WTC11 (cell line): ENCODE results near the gene BCOR. TPM values are rescaled to one million over a fixed set of nuclear protein-coding genes. Genes with fewer than 3 reads are reported as not detected.

Experiments used
- ATAC-seq: fragments of 200-7000 bp; cut with Tn5 transposase; 2 replicates; pipeline ENCODE4 v1.10.0; 2021; ENCODE audit warnings: mild to moderate bottlenecking, moderate library complexity
- CTCF ChIA-PET: fragments of 300-600 bp; sonication (Branson Sonifier 250); formaldehyde crosslinking; loops from one replicate; lab custom pipeline; 2021; ENCODE audit warnings: antibody characterized with exemption; lab: Charles Lee
- POLR2A ChIA-PET: fragments of 350-600 bp; sonication (Branson Sonifier 250); formaldehyde crosslinking; loops from one replicate; lab custom pipeline; 2021; ENCODE audit warnings: antibody characterized with exemption; lab: Charles Lee
- DNase-seq: peaks from one replicate; pipeline ENCODE4 v3.0.0; 2021; ENCODE audit warnings: low spot score
- H3K27ac Mint-ChIP-seq: 2 replicates; pipeline ENCODE4 v1.8.0; 2021; ENCODE audit warnings: mixed read lengths
- H3K27me3 Mint-ChIP-seq: 2 replicates; pipeline ENCODE4 v1.8.0; 2021; ENCODE audit warnings: low read depth, mild to moderate bottlenecking, moderate library complexity, mixed read lengths
- H3K36me3 Mint-ChIP-seq: 2 replicates; pipeline ENCODE4 v1.8.0; 2021; ENCODE audit warnings: mixed read lengths
- H3K4me1 Mint-ChIP-seq: 2 replicates; pipeline ENCODE4 v1.8.0; 2022; ENCODE audit warnings: mixed read lengths
- H3K4me3 Mint-ChIP-seq: 2 replicates; pipeline ENCODE4 v1.8.0; 2021; ENCODE audit warnings: mild to moderate bottlenecking, moderate library complexity, mixed read lengths
- H3K9me3 Mint-ChIP-seq: 2 replicates; pipeline ENCODE4 v1.8.0; 2021; ENCODE audit warnings: mixed read lengths
- CREB1 ChIP-seq: sonication (generic); formaldehyde crosslinking; IDR thresholded peaks from 2 replicates; pipeline ENCODE4 v1.8.0; 2023; ENCODE audit warnings: mild to moderate bottlenecking, missing genetic modification reagents
- EMX1 ChIP-seq: fragments of 250-450 bp; sonication (Bioruptor Pico); IDR thresholded peaks from 2 replicates; pipeline ENCODE4 v1.8.0; 2021; ENCODE audit warnings: mild to moderate bottlenecking
- FOXK1 ChIP-seq: sonication (generic); formaldehyde crosslinking; IDR thresholded peaks from 2 replicates; pipeline ENCODE4 v1.8.0; 2022; ENCODE audit warnings: mild to moderate bottlenecking, moderate library complexity, missing genetic modification reagents
- HMGA2 ChIP-seq: fragments of 250-450 bp; sonication (Bioruptor Pico); IDR thresholded peaks from 2 replicates; pipeline ENCODE4 v1.4.0; 2021; ENCODE audit warnings: mild to moderate bottlenecking, moderate library complexity
- NFATC4 ChIP-seq: fragments of 250-450 bp; sonication (Bioruptor Pico); IDR thresholded peaks from 2 replicates; pipeline ENCODE4 v1.9.0; 2021; ENCODE audit warnings: mild to moderate bottlenecking
- NR1H2 ChIP-seq: sonication (generic); formaldehyde crosslinking; IDR thresholded peaks from 2 replicates; pipeline ENCODE4 v1.9.0; 2021; ENCODE audit warnings: mild to moderate bottlenecking, moderate library complexity, missing genetic modification reagents
- RELA ChIP-seq: sonication (generic); formaldehyde crosslinking; IDR thresholded peaks from 2 replicates; pipeline ENCODE4 v1.8.1; 2022; ENCODE audit warnings: missing genetic modification reagents, mild to moderate bottlenecking, borderline replicate concordance
- SMAD3 ChIP-seq: sonication (generic); formaldehyde crosslinking; IDR thresholded peaks from 2 replicates; pipeline ENCODE4 v1.8.0; 2022; ENCODE audit warnings: missing genetic modification reagents, mild to moderate bottlenecking, borderline replicate concordance
- SMAD4 ChIP-seq: sonication (generic); formaldehyde crosslinking; IDR thresholded peaks from 2 replicates; pipeline ENCODE4 v1.8.0; 2022; ENCODE audit warnings: mild to moderate bottlenecking, missing genetic modification reagents
- TEAD1 ChIP-seq: sonication (generic); formaldehyde crosslinking; IDR thresholded peaks from 2 replicates; pipeline ENCODE4 v1.8.0; 2022; ENCODE audit warnings: mild to moderate bottlenecking, missing genetic modification reagents
- ZNF121 ChIP-seq: sonication (generic); formaldehyde crosslinking; IDR thresholded peaks from 2 replicates; pipeline ENCODE4 v1.8.0; 2023; ENCODE audit warnings: missing genetic modification reagents
- ZNF219 ChIP-seq: sonication (generic); formaldehyde crosslinking; IDR thresholded peaks from 2 replicates; pipeline ENCODE4 v1.8.0; 2023; ENCODE audit warnings: missing genetic modification reagents, mild to moderate bottlenecking, borderline replicate concordance
- ZNF232 ChIP-seq: sonication (generic); formaldehyde crosslinking; IDR thresholded peaks from 2 replicates; pipeline ENCODE4 v1.8.0; 2022; ENCODE audit warnings: mild to moderate bottlenecking, missing genetic modification reagents
- ZNF671 ChIP-seq: fragments of 250-450 bp; sonication (Bioruptor Pico); IDR thresholded peaks from 2 replicates; pipeline ENCODE4 v1.8.0; 2021; ENCODE audit warnings: mild to moderate bottlenecking
- total RNA-seq: library from RNA; stranded (reverse); gene quantifications from 3 replicates; pipeline ENCODE4 v1.2.3, GENCODE V29; 2021
- TF ChIP-seq, protein P1 (sequence below): sonication (generic); formaldehyde crosslinking; IDR thresholded peaks from 2 replicates; pipeline ENCODE4 v1.8.0; 2022; ENCODE audit warnings: mild to moderate bottlenecking, missing genetic modification reagents
- TF ChIP-seq, protein P2 (sequence below): fragments of 250-450 bp; sonication (Bioruptor Pico); IDR thresholded peaks from 2 replicates; pipeline ENCODE4 v1.9.0; 2021; ENCODE audit warnings: mild to moderate bottlenecking
- TF ChIP-seq, protein P3 (sequence below): sonication (generic); formaldehyde crosslinking; IDR thresholded peaks from 2 replicates; pipeline ENCODE4 v1.8.1; 2022; ENCODE audit warnings: mild to moderate bottlenecking, moderate library complexity, missing genetic modification reagents
- TF ChIP-seq, protein P4 (sequence below): fragments of 250-450 bp; sonication (Bioruptor Pico); IDR thresholded peaks from 2 replicates; pipeline ENCODE4 v1.9.0; 2021; ENCODE audit warnings: mild to moderate bottlenecking
- TF ChIP-seq, protein P5 (sequence below): fragments of 250-450 bp; sonication (Bioruptor Pico); IDR thresholded peaks from 2 replicates; pipeline ENCODE4 v1.9.0; 2021; ENCODE audit warnings: moderate library complexity, mild to moderate bottlenecking, inconsistent platforms, borderline replicate concordance
- TF ChIP-seq, protein P6 (sequence below): sonication (generic); formaldehyde crosslinking; IDR thresholded peaks from 2 replicates; pipeline ENCODE4 v1.8.1; 2023; ENCODE audit warnings: mild to moderate bottlenecking, moderate library complexity, missing genetic modification reagents

BCOR gene
- total RNA-seq, 1 experiment from 2014 or later: 44.5 TPM

DNA sequence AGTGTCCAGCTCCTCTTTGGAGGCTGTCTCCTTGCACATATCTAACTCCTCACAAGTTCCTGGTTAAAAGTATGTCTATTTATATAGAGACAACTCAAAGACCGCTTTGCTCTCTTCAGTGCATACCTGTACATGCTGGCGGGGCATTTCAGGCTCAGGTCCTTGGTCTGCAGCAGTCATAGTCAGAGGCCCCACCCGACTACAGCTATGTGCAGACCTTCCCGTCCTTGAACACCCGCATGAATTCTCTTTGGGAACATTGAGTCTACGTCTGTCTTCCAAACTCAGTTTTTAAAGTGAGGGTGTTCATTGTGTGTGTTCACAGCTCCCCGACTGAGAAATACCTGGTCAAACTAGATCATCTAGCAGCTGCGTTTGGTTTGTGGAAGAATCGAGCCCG lies 4.2 kb downstream of the BCOR start (continued):
- TF ChIP-seq HMGA2: no peak

DNA sequence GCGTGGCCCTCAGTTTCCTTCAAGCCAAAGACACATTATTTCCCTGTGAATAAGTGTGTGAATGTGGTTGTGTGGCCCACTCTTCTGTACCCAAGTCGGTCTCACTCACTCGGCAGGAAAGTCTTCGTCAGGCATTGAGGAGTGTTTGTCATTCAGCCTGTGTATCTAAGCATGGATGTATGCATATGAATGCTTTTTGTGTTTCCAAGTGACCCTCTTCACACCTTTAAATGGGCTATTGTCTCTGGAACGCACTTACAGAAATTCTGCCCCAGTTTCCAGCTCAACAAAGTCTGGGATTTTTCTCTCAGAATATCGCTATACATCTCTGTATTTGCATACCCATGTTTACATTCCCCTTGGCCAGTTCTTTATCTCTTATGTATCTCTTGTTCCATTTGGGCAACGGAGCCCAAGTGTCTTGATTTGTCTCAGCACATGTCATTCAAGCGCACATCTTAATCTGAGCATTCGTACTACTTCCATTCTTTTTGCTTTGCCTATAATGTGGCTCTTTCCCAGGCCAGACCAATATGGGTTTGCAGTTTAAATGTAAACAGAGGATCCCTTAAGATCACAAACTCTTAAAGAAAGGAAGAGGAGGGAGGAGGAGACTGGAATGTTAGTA lies 4.8 kb downstream of the BCOR start:
- peak; percentile 11 for ATAC-seq
- peaks cover 8% of the 10 kb centered on the region; the same call in 1 of the 2 replicates for H3K36me3 Mint-ChIP-seq
- peaks cover 3% of the 10 kb centered on the region; the same call in 1 of the 2 replicates for H3K27me3 Mint-ChIP-seq
- H3K4me3 Mint-ChIP-seq: peak overlapping the region; percentile 90
- peaks cover 31% of the 10 kb centered on the region for H3K4me1 Mint-ChIP-seq
- ChIA-PET POLR2A (interaction anchor here (0.7 to 4.9 kb wide), 4 partner anchors 9 to 275 kb away, joined by 3 to 17 read pairs (median 6); no protein-coding TSS in a partner anchor), CTCF (interaction anchor here (1.3 kb wide), 1 partner anchor 14 kb away, joined by 3 read pairs; no protein-coding TSS in a partner anchor)
- DNase-seq: no peak
- H3K9me3 Mint-ChIP-seq: no peaks in the 10 kb centered on the region
- H3K27ac Mint-ChIP-seq: peak overlapping the region; percentile 98
- TF ChIP-seq TEAD1 (CRISPR knock-in tag) (peak; percentile 36; the same call in 1 of the 2 replicates), NFATC4 (CRISPR knock-in tag) (0 out of 2 replicates have a peak, but pooled peaks have one; percentile 27), RELA (CRISPR knock-in tag) (no peak)
- TF ChIP-seq, protein P1, sequence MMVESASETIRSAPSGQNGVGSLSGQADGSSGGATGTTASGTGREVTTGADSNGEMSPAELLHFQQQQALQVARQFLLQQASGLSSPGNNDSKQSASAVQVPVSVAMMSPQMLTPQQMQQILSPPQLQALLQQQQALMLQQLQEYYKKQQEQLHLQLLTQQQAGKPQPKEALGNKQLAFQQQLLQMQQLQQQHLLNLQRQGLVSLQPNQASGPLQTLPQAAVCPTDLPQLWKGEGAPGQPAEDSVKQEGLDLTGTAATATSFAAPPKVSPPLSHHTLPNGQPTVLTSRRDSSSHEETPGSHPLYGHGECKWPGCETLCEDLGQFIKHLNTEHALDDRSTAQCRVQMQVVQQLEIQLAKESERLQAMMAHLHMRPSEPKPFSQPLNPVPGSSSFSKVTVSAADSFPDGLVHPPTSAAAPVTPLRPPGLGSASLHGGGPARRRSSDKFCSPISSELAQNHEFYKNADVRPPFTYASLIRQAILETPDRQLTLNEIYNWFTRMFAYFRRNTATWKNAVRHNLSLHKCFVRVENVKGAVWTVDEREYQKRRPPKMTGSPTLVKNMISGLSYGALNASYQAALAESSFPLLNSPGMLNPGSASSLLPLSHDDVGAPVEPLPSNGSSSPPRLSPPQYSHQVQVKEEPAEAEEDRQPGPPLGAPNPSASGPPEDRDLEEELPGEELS (CRISPR knock-in tag): peak; percentile 64; the same call in 1 of the 2 replicates
- TF ChIP-seq, protein P2, sequence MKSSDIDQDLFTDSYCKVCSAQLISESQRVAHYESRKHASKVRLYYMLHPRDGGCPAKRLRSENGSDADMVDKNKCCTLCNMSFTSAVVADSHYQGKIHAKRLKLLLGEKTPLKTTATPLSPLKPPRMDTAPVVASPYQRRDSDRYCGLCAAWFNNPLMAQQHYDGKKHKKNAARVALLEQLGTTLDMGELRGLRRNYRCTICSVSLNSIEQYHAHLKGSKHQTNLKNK (CRISPR knock-in tag): peak; percentile 79
- TF ChIP-seq, protein P3, sequence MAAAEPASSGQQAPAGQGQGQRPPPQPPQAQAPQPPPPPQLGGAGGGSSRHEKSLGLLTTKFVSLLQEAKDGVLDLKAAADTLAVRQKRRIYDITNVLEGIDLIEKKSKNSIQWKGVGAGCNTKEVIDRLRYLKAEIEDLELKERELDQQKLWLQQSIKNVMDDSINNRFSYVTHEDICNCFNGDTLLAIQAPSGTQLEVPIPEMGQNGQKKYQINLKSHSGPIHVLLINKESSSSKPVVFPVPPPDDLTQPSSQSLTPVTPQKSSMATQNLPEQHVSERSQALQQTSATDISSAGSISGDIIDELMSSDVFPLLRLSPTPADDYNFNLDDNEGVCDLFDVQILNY (CRISPR knock-in tag): no peak
- TF ChIP-seq, protein P4, sequence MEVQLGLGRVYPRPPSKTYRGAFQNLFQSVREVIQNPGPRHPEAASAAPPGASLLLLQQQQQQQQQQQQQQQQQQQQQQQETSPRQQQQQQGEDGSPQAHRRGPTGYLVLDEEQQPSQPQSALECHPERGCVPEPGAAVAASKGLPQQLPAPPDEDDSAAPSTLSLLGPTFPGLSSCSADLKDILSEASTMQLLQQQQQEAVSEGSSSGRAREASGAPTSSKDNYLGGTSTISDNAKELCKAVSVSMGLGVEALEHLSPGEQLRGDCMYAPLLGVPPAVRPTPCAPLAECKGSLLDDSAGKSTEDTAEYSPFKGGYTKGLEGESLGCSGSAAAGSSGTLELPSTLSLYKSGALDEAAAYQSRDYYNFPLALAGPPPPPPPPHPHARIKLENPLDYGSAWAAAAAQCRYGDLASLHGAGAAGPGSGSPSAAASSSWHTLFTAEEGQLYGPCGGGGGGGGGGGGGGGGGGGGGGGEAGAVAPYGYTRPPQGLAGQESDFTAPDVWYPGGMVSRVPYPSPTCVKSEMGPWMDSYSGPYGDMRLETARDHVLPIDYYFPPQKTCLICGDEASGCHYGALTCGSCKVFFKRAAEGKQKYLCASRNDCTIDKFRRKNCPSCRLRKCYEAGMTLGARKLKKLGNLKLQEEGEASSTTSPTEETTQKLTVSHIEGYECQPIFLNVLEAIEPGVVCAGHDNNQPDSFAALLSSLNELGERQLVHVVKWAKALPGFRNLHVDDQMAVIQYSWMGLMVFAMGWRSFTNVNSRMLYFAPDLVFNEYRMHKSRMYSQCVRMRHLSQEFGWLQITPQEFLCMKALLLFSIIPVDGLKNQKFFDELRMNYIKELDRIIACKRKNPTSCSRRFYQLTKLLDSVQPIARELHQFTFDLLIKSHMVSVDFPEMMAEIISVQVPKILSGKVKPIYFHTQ (CRISPR knock-in tag): peak; percentile 8; the same call in 1 of the 2 replicates

DNA sequence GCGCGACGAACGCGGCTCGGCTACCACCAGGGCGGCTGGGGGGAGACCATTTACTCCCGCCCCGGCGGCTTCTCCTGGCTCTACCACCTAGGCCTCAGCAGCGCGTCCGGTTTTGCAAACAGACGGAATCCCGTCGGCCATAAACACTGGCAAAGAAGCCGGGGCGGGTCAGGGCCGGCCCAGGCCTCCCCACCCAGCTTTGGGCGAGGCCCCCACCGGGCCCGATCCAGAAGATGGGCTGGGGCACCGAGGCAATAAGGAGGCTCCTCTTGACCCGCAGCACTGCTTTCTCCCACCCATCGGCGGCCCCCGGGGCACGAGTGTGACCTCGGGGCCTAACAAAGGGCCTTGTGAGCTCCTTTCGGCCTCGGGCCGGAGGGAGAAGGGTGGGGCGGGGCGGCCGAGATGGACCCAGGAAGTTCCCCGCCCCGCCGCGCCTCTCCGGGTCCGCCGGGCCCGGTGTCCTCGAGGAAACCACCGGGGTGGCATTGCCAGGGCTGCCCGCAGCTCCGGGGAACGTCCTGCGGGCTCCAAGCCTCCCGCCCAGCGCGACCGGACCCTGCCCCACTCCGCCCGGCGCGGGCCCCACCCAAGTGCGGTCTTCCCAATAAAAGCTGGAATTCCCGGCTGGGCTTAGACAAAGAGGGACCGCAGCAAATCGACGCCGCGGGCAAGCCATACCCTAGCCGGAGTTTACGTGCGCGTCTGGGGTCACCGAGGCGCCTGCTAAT lies 5.9 kb downstream of the BCOR start:
- ATAC-seq (no peak), DNase-seq (no peak)
- peaks cover 8% of the 10 kb centered on the region; the same call in 1 of the 2 replicates for H3K36me3 Mint-ChIP-seq
- TF ChIP-seq FOXK1 (CRISPR knock-in tag): no peak
- no peak for TF ChIP-seq SMAD4 (CRISPR knock-in tag)
- TF ChIP-seq SMAD3 (CRISPR knock-in tag): no peak
- TF ChIP-seq ZNF219 (CRISPR knock-in tag): no peak
- no peak for TF ChIP-seq CREB1 (CRISPR knock-in tag)
- no peak for TF ChIP-seq TEAD1 (CRISPR knock-in tag)
- TF ChIP-seq ZNF232: no peak
- TF ChIP-seq ZNF121: no peak
- TF ChIP-seq, protein P5, sequence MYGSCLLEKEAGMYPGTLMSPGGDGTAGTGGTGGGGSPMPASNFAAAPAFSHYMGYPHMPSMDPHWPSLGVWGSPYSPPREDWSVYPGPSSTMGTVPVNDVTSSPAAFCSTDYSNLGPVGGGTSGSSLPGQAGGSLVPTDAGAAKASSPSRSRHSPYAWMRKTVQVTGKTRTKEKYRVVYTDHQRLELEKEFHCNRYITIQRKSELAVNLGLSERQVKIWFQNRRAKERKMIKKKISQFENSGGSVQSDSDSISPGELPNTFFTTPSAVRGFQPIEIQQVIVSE (CRISPR knock-in tag): no peak
- TF ChIP-seq ZNF671 (CRISPR knock-in tag): no peak
- TF ChIP-seq, protein P3 (CRISPR knock-in tag): no peak
- no peak for TF ChIP-seq EMX1
- TF ChIP-seq, protein P6, sequence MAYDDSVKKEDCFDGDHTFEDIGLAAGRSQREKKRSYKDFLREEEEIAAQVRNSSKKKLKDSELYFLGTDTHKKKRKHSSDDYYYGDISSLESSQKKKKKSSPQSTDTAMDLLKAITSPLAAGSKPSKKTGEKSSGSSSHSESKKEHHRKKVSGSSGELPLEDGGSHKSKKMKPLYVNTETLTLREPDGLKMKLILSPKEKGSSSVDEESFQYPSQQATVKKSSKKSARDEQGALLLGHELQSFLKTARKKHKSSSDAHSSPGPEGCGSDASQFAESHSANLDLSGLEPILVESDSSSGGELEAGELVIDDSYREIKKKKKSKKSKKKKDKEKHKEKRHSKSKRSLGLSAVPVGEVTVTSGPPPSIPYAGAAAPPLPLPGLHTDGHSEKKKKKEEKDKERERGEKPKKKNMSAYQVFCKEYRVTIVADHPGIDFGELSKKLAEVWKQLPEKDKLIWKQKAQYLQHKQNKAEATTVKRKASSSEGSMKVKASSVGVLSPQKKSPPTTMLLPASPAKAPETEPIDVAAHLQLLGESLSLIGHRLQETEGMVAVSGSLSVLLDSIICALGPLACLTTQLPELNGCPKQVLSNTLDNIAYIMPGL: no peak
- no peak for TF ChIP-seq NR1H2 (CRISPR knock-in tag)
- ChIA-PET POLR2A (interaction anchor here (0.6 to 4.9 kb wide), 8 partner anchors 13 to 274 kb away, joined by 3 to 17 read pairs (median 4); no protein-coding TSS in a partner anchor), CTCF (interaction anchor here (0.6 to 1.3 kb wide), 4 partner anchors 16 to 175 kb away, joined by 3 to 4 read pairs (median 3); no protein-coding TSS in a partner anchor)
- H3K4me3 Mint-ChIP-seq: peak overlapping the region; percentile 90
- H3K27ac Mint-ChIP-seq: peak overlapping the region; percentile 98
- H3K27me3 Mint-ChIP-seq: peaks cover 7% of the 10 kb centered on the region
- peaks cover 42% of the 10 kb centered on the region for H3K4me1 Mint-ChIP-seq
- H3K9me3 Mint-ChIP-seq: no peaks in the 10 kb centered on the region
